T-helper 1 cell treated with Interleukin-12 subunit alpha and Interleukin-12 subunit beta and Interleukin-4 antibody, amounts not matched to agents 30 ng/mL and 1 ng/mL, for 36 hours (primary cell): ENCODE results near the gene B3GAT3. TPM values are rescaled to one million over a fixed set of nuclear protein-coding genes. Genes with fewer than 3 reads are reported as not detected.
"Not testable (repeated sequence)": the region's sequence is repeated elsewhere in the genome, so short reads cannot be mapped to it uniquely, and the experiment has no call there.

Source experiments
- intact Hi-C: fragments of 100-400 bp; cut with micrococcal nuclease; formaldehyde crosslinking; loops from one replicate; pipeline ENCODE4 v1.15.1; 2024
- total RNA-seq: library from RNA; stranded (reverse); gene quantifications from 2 replicates; pipeline ENCODE4 v1.2.3, GENCODE V29; 2022

B3GAT3 gene
- total RNA-seq, 1 donor from 2014 or later, result 70.6 TPM

- intact Hi-C loops, result not testable (repeated sequence)
These were observed 36.4 kb downstream of the B3GAT3 start for GRCh38 chr11:62585356-62585755.

DNA sequence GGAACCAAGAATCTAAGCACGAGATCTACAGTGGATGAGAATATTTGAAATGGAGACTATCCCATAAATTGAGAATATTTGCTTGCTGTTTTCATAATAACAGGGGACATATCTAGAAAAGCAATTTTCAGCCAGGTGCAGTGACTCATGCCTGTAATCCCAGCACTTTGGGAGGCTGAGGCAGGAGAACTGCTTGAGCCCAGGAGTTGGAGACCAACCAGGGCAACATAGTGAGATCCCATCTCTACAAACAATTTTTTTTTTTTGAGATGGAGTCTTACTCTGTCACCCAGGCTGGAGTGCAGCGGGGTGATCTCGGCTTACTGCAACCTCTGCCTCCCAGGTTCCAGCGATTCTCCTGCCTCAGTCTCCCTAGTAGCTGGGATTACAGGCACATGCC, 40.1 kb downstream of the B3GAT3 start:
- intact Hi-C loops, result not testable (repeated sequence)

DNA sequence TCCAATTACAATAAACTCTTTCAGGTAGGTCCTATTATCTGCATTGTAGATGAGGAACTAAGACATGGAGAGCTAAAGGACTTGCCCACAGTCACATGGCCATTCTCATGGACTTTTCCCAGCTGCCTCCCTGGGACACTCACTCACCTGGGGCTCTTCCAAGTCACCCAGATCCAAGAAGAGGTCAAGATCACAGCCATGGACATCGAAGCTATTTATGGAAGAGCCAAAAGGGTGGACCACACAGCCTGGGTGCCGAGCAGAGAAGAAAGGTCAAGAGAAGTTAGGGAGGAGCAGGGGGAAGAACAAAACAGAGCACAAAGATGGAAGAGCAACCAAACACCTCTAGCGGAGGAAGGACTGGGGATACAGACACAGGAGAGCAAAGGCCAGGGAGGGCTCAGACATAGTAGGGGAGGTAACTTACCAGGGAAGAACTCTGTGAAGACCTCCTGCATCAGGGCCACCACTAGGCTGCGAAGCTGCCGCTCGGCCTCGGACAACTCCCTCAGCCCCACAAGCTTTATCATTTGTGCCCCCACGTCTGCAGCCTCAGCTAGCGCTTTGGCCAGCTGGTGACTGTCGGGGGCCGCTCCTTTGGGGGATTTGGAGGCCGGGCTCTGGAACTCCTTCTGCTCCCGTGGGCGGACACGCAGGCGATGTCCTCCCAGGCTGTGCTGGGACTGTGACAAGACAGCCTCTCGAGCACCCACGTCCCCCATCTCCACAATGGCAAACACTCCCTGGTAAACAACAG, 40.6 kb downstream of the B3GAT3 start:
- intact Hi-C loops, result no loop called here

- intact Hi-C loops, result no loop called here
These were observed 42.5 kb downstream of the B3GAT3 start for GRCh38 chr11:62579252-62579651.

DNA sequence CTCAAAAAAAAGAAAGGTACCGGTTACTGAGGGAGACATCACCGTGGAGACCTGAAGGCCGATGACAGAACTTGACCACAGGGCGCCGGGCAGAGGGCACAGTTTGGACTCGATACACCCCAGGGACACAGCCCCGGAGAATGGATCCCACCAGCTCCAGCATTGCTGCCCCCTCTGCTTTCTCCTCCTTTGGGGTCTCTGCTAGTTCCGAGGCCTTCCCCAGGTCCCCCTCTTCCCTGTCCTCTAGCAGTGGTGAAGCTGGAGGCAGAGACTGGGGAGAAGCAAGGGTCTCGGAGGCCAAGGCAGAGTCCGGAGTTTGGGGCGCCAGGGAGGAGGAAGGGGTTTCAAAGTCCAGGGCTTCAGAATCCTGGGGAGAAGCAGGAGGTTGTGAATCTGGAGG, 43.2 kb downstream of the B3GAT3 start:
- intact Hi-C loops, result no loop called here

- intact Hi-C loops, result no loop called here
These were observed 44.6 kb downstream of the B3GAT3 start for GRCh38 chr11:62577046-62577714.

DNA sequence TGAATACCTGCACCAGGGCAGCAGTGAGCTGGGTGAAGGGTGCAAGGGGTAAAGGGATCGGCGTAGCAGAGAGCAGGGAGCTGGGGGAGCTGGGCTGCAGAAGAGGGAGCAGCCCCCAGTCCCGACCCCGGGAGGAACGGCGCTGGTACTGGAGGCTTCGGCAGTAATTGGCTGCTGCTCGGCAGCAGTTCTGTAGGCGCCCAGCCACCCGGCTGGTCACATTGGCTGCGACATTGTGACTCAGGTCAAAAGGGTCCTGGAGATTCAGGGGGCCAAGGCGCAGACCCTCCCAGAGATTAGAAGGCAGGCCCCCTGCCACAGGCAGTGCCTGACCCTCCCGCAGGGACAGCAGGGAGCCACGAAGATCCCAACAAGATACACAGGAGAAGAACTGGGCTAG, 45.9 kb downstream of the B3GAT3 start:
- intact Hi-C loops, result loop anchor here (2.0 kb wide), 1 partner anchor 33 kb away; no protein-coding TSS in a partner anchor

DNA sequence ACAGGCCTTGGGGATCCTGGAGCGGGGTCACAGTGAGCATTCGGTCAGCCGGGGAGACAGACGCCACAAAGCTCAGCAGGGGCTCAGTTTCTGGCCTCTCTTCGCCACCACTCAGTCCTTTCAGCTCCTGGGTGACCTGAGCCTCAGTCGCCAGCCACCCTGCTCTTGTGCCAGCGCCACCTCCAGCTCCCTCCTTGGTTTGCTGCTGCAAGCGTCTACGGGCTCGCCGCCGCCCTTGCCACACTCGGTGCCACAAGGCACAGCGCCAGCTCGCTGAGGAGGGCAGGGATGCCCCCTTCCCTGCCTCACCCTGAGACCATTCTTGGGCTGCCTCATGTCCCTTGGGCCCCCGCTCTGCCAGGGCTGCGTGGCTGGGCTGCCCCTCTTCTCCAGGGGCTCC, 46.6 kb downstream of the B3GAT3 start:
- intact Hi-C loops, result loop anchor here (2.0 kb wide), 1 partner anchor 32 kb away; no protein-coding TSS in a partner anchor

DNA sequence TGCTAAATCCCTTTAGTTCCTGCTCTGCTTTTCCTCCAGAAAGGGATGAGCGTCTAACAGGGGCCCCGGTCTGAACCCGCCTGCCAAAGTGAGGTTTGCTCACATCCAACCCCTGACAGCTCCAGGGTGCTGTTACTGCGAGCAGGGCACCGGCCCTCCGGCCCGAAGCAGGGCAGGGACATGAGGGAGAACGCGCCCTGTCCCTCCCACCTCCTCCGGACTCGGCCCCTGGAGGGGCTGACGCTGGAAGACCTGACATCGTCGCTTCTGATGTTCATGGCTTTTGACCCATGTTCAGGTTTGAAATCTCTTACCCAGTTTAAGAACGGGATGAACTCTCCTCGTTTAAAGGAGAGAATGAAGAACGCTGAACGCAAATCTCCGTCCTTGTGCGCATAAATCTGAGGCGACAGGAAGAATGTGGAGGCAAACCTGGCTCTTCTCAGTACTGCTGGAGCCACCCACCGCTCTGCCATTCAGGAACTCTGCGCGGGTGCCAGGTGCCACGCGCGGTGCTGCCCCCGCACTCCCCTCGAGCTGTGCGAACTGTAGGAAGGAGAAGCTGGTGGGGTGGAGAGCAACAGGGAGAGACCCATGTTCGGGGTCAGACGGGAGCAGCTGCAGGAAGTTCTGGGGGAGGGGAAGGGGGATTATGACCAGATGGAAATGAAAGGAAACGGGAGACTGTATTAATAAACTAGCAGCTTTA, 47.3 kb downstream of the B3GAT3 start:
- intact Hi-C loops, result loop anchor here (1.0 to 2.0 kb wide), 10 partner anchors 17 to 306 kb away; partner anchors contain the start of genes C11orf98, CSKMT, GANAB and SLC3A2

DNA sequence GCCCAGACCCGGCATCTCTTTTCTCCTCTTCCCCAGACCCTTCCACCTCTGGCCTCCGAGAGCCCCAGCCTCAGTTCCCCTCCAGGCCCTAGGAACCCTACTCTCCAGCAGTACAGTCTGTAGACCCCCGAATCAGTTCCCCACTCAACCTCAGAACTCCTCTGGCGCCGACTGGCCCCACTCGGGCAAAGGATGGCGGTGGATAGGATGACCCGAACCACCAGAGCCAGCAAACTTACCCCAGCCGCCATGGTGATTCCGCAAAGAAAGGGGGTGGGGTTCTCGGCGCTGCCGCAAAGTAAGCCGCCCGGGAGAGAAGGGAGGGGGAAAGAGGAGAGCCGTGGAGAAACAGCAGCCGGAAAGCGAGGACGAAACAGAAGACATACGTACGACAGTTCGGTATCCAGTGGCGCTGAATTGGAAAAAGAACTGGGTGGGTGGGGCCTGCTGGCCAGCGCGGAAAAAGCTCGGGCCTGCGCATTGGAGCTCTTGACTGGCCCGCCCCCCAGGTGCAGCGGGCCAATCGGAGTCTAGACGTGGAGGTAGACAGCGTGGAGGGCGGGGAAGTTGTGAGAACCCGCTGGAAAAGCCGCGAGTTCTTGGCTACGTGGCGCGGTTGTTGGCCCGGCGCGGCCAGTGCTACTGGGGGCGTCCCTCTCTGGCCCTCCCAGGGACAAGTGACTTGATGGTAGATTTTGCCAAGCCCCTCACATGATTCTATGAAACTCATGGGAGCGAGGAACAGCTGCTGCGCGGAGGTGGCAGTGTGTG, 48.0 kb downstream of the B3GAT3 start, which contains the start of gene EEF1G:
TSS of gene EEF1G (minus strand) at position 300 of the 771 bp plus-strand sequence. CDS start at position 251, 49 bp downstream.
- intact Hi-C loops, result loop anchor here (1.0 to 2.0 kb wide), 16 partner anchors 16 to 1144 kb away; partner anchors contain the start of genes C11orf98, CPSF7, CSKMT and GANAB

GRCh38 chr11:62573006-62573591, 48.7 kb downstream of the B3GAT3 start:
- intact Hi-C loops, result loop anchor here (1.0 kb wide), 6 partner anchors 16 to 1144 kb away; partner anchors contain the start of genes CPSF7, STX5 and TEX54

DNA sequence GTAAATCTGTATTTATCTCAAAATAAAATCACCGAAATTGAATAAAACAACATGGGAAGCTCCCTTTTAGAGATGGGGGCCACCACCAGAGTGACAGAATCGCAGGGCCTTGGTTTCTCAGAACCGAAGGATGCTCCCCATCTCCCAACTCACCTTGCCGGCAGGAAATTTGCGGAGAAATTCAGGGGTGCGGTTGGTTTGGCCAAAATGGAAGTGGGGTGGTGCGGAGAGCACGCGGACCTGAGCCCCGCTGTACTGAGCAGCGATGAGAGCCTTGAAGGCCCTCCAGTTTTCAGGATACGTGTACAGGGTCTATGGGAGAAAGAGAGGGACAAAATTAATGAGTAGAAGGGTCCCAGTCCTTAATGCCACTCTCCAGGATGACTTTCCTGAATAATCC, 49.4 kb downstream of the B3GAT3 start:
- intact Hi-C loops, result no loop called here

DNA sequence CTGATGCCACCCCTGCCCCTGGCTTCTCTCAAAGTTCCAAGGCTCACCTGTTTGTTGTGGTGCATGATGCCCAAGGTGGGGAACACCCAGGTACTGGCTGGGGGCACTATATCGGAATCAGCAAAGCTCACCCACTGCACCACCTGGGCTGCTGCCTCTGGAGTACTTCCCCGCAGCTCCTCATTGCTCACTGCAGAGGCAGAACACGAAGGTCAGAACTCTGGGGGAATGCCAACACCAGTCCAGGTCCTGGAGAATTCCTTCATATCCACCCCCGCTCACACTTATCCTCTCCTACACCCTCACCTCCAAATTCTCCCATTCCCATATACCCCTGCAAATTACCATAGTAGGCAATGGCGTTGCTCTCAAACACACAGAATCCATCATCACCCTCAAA, 50.3 kb downstream of the B3GAT3 start:
- intact Hi-C loops, result not testable (repeated sequence)

- intact Hi-C loops, result not testable (repeated sequence)
These were observed 50.9 kb downstream of the B3GAT3 start for GRCh38 chr11:62570903-62571302.

DNA sequence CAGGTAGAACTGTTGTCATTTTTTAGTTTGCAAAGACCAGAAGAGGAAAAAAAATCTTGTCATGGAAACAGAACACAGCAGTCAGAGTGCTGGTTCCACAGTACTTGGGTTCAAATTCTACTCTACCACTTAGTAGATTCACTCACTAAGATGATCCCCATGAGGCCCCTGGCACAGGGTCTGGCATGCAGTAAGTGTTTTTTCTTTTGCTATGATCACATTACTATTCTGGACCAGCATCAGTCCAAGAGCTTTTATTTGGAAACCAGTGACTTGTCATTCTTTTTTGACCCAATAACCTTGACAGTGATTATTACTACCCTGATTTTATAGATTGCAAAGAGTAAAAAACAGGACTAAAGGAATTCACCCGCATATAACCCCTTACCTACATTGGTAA, 52.2 kb downstream of the B3GAT3 start:
- intact Hi-C loops, result no loop called here

DNA sequence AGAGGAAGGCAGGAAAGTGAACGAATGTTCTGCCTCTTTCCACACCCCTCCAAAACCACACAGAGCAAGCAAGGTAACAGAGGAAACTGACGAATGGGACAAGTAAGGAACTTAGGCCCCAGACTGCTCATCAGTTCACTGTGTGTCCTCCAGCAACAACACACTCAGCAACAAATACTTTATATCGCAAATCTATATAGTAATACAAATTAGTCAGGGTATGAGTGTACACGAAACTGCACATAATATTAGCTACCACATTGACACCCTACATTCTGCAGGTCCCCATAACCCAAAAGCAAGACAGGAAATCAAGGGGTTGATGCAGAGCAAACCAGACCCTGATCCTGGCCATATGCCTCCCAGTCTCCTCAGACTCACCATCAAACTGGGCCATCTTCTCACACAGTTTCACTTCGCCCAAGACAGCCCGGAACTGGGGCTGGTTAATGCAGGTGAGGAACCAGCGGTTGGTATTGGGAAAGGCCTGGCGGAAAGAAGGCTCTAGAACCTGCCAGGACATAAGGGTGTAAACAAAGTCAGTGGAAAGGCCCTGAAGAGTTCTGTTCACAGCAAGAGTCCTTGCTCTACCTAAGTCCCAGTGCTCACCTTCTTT, 54.7 kb downstream of the B3GAT3 start:
- intact Hi-C loops, result no loop called here

GRCh38 chr11:62566247-62566646, 55.5 kb downstream of the B3GAT3 start:
- intact Hi-C loops, result no loop called here
